Smooth muscle cell (in vitro differentiated cells): Measurements from ENCODE around the gene SPPL2C. TPM values are rescaled to one million over a fixed set of nuclear protein-coding genes. Genes with fewer than 3 reads are reported as not detected.

Source experiments
- DNase-seq: peaks from one replicate; lab custom pipeline; 2025; ENCODE audit not compliant: unreplicated experiment; lab: John Stamatoyannopoulos, UW
- H2AFZ ChIP-seq: fragments of 200-600 bp; sonication (generic); 2 replicates; pipeline ENCODE4 v1.6.0; 2016; ENCODE audit warnings: antibody characterized with exemption, low read depth, mild to moderate bottlenecking
- H3F3A ChIP-seq: fragments of 200-600 bp; sonication (generic); 2 replicates; pipeline ENCODE4 v1.6.0; 2017; ENCODE audit warnings: antibody characterized with exemption, low read depth
- H3K27ac ChIP-seq: fragments of 200-600 bp; sonication (generic); 2 replicates; pipeline ENCODE4 v1.5.1; 2016; ENCODE audit warnings: low read depth, mild to moderate bottlenecking
- H3K27me3 ChIP-seq: fragments of 200-600 bp; sonication (generic); 2 replicates; pipeline ENCODE4 v1.6.1; 2016; ENCODE audit warnings: low read depth, mild to moderate bottlenecking
- H3K36me3 ChIP-seq: fragments of 200-600 bp; sonication (generic); 2 replicates; pipeline ENCODE4 v1.5.1; 2016; ENCODE audit warnings: low read depth
- H3K4me1 ChIP-seq: fragments of 200-600 bp; sonication (generic); 2 replicates; pipeline ENCODE4 v1.5.1; 2016; ENCODE audit warnings: low read depth
- H3K4me2 ChIP-seq: fragments of 200-600 bp; sonication (generic); 2 replicates; pipeline ENCODE4 v1.6.0; 2016; ENCODE audit warnings: mild to moderate bottlenecking
- H3K4me3 ChIP-seq: fragments of 200-600 bp; sonication (generic); 2 replicates; pipeline ENCODE4 v1.5.1; 2016; ENCODE audit warnings: mild to moderate bottlenecking
- H3K79me2 ChIP-seq: fragments of 200-600 bp; sonication (generic); 2 replicates; pipeline ENCODE4 v1.6.0; 2016; ENCODE audit warnings: low read depth, mild to moderate bottlenecking
- H3K9ac ChIP-seq: fragments of 200-600 bp; sonication (generic); 2 replicates; pipeline ENCODE4 v1.6.0; 2016; ENCODE audit warnings: low read depth
- H3K9me3 ChIP-seq: fragments of 200-600 bp; sonication (generic); replicated peaks from 2 replicates; pipeline ENCODE4 v1.5.1; 2016; ENCODE audit warnings: low read depth
- H4K20me1 ChIP-seq: fragments of 200-600 bp; sonication (generic); 2 replicates; pipeline ENCODE4 v1.6.0; 2016; ENCODE audit warnings: low read depth
- WGBS: methylation state at CpG from one replicate; pipeline ENCODE4 v1.1.7; 2016; ENCODE audit warnings: low lambda C conversion rate; 5-methylcytosine and 5-hydroxymethylcytosine counted together
- polyA plus RNA-seq: library from polyadenylated mRNA; unstranded; fragments of >200 nt; fragmentation: Nextera tagmentation; extraction: Ambion mirVana; gene quantifications from 2 replicates; pipeline ENCODE4 v1.2.1, GENCODE V29; 2016
- total RNA-seq: library from RNA; depleted of rRNA; stranded (reverse); fragments of >200 nt; gene quantifications from 2 replicates; pipeline ENCODE4 v1.2.3, GENCODE V29; 2014
- TF ChIP-seq, protein P1 (sequence below): fragments of 200-600 bp; sonication (generic); IDR thresholded peaks from 2 replicates; pipeline ENCODE4 v1.5.1; 2017; ENCODE audit warnings: borderline replicate concordance, mild to moderate bottlenecking, antibody characterized with exemption; ENCODE audit not compliant: insufficient read depth, poor library complexity, severe bottlenecking

SPPL2C gene
- total and polyA plus RNA-seq, 2 experiments from 2014 or later, result not detected

DNA sequence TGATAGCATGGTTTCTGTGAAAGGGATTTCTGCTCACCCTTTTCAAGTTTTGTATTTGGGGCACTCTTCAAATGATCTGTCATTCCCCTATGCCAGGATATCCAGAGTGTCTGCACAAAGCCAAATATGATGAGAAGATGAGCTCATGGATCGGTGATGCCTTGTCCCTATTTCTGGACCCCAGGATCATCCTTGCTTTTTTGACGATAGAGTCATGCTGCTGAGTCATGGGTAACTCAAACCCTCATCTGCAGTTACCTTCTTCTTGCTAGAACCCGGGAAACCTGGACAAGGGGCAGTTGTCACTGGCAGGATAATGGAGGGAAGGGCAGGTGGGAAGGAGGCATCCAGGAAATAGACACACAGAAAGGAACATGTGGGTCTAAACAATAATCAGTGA lies 31.9 kb downstream of the SPPL2C start:
- no peak overlapping the region for H2AFZ ChIP-seq
- H3K4me2 ChIP-seq, result no peak overlapping the region
- H3K79me2 ChIP-seq, result no peaks in the 10 kb centered on the region
- H3K9ac ChIP-seq, result no peak overlapping the region
- no peak overlapping the region for H3K27ac ChIP-seq
- H3K9me3 ChIP-seq, result no peaks in the 10 kb centered on the region
- H3K4me3 ChIP-seq, result no peak overlapping the region
- TF ChIP-seq, protein P1, sequence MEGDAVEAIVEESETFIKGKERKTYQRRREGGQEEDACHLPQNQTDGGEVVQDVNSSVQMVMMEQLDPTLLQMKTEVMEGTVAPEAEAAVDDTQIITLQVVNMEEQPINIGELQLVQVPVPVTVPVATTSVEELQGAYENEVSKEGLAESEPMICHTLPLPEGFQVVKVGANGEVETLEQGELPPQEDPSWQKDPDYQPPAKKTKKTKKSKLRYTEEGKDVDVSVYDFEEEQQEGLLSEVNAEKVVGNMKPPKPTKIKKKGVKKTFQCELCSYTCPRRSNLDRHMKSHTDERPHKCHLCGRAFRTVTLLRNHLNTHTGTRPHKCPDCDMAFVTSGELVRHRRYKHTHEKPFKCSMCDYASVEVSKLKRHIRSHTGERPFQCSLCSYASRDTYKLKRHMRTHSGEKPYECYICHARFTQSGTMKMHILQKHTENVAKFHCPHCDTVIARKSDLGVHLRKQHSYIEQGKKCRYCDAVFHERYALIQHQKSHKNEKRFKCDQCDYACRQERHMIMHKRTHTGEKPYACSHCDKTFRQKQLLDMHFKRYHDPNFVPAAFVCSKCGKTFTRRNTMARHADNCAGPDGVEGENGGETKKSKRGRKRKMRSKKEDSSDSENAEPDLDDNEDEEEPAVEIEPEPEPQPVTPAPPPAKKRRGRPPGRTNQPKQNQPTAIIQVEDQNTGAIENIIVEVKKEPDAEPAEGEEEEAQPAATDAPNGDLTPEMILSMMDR, result no peak
- H3K27me3 ChIP-seq, result peaks cover 4% of the 10 kb centered on the region
- H4K20me1 ChIP-seq, result no peaks in the 10 kb centered on the region
- DNase-seq, result no peak
- WGBS, result 62% methylated on average over 3 of the region's 3 CpGs
- peaks cover 11% of the 10 kb centered on the region for H3K4me1 ChIP-seq
- H3K36me3 ChIP-seq, result no peaks in the 10 kb centered on the region
- H3F3A ChIP-seq, result peaks cover 8% of the 10 kb centered on the region

DNA sequence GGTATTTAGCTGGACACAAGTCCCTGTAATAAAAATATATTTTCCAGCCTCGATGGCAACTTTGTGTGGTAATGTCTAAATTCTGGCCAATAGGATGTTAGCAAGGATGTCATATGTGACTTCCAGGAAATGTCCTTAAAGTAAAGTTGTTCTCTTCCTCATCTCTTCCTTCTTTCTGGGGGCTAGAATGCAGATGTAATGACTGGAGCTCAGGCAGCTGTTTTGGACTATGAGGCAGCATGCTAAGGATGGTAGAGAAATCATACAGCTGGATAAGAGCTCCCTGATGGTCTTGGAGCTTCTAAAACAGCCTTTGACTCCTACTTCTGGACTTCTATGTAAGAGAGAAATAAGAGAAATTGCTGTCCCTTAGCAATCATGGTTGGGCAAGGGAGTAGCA lies 32.8 kb downstream of the SPPL2C start:
- Histone ChIP-seq H3F3A (peaks cover 8% of the 10 kb centered on the region), H3K27ac (no peak overlapping the region), H3K4me1 (peaks cover 11% of the 10 kb centered on the region), H3K36me3 (no peaks in the 10 kb centered on the region), H3K9ac (no peak overlapping the region), H3K79me2 (no peaks in the 10 kb centered on the region), H3K27me3 (peaks cover 4% of the 10 kb centered on the region), H3K4me2 (no peak overlapping the region), H4K20me1 (no peaks in the 10 kb centered on the region), H3K9me3 (no peaks in the 10 kb centered on the region), H3K4me3 (no peak overlapping the region), H2AFZ (no peak overlapping the region)
- 70% methylated on average over 1 of the region's 1 CpG for WGBS
- TF ChIP-seq, protein P1, result no peak
- no peak for DNase-seq

DNA sequence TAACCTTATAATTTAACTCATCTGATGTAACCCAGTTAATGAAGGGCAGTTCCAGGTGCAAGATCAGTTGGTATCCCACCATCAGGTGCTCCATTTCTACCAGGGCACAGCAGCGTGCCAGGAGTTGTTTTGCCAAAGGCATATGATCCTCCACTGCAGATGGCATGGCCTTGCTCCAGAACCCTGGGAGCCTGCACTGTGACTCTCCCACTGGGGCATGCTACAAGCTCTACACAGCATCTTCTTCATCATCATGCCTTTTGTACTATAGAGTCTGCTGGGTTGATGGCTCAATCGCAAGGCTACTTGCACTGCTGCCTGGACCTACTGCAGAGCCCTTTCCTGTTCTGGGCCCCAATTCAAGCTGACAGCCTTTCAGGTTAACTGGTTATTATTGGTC lies 38.4 kb downstream of the SPPL2C start:
- no peaks in the 10 kb centered on the region for H4K20me1 ChIP-seq
- WGBS, result 90% methylated on average over 2 of the region's 2 CpGs
- no peak overlapping the region for H3K4me2 ChIP-seq
- H3K27me3 ChIP-seq, result peaks cover 4% of the 10 kb centered on the region
- H2AFZ ChIP-seq, result no peak overlapping the region
- TF ChIP-seq, protein P1, result no peak
- H3K4me3 ChIP-seq, result no peak overlapping the region
- no peaks in the 10 kb centered on the region for H3K4me1 ChIP-seq
- H3F3A ChIP-seq, result no peaks in the 10 kb centered on the region
- H3K27ac ChIP-seq, result no peak overlapping the region
- H3K9ac ChIP-seq, result no peak overlapping the region
- no peaks in the 10 kb centered on the region for H3K36me3 ChIP-seq
- no peaks in the 10 kb centered on the region for H3K9me3 ChIP-seq
- no peak for DNase-seq
- H3K79me2 ChIP-seq, result no peaks in the 10 kb centered on the region

DNA sequence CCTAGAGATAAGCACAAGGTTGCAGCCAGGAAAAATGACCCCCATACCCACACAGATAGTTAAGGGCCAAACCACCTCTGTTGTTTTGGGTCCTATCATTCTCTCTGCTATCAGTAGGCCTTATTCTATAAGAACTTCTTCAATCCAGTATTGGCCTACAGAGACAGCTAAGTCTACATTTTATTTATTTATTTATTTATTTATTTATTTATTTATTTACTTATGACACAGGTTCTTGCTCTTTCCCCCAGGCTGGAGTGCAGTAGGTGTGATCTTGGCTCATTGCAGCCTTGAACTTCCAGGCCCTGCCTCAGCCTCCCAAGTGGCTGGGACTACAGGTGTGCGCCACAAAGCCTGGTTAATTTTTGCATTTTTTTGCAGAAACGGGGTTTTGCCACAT lies 42.2 kb downstream of the SPPL2C start:
- Histone ChIP-seq H3K27me3 (peaks cover 13% of the 10 kb centered on the region), H4K20me1 (no peaks in the 10 kb centered on the region), H3K4me3 (no peak overlapping the region), H2AFZ (no peak overlapping the region), H3K4me2 (no peak overlapping the region), H3K9ac (no peak overlapping the region), H3K4me1 (no peaks in the 10 kb centered on the region), H3K36me3 (no peaks in the 10 kb centered on the region), H3F3A (no peaks in the 10 kb centered on the region), H3K79me2 (no peaks in the 10 kb centered on the region), H3K27ac (no peak overlapping the region), H3K9me3 (no peaks in the 10 kb centered on the region)
- TF ChIP-seq, protein P1, result no peak
- DNase-seq, result no peak
- 69% methylated on average over 2 of the region's 2 CpGs for WGBS
